Measurements from ENCODE around the gene LRRTM2. TPM values are rescaled to one million over a fixed set of nuclear protein-coding genes. Genes with fewer than 3 reads are reported as not detected.

Gene LRRTM2
- total RNA-seq, 2 donors from 2014 or later = 0.73 TPM; not detected in 1

DNA sequence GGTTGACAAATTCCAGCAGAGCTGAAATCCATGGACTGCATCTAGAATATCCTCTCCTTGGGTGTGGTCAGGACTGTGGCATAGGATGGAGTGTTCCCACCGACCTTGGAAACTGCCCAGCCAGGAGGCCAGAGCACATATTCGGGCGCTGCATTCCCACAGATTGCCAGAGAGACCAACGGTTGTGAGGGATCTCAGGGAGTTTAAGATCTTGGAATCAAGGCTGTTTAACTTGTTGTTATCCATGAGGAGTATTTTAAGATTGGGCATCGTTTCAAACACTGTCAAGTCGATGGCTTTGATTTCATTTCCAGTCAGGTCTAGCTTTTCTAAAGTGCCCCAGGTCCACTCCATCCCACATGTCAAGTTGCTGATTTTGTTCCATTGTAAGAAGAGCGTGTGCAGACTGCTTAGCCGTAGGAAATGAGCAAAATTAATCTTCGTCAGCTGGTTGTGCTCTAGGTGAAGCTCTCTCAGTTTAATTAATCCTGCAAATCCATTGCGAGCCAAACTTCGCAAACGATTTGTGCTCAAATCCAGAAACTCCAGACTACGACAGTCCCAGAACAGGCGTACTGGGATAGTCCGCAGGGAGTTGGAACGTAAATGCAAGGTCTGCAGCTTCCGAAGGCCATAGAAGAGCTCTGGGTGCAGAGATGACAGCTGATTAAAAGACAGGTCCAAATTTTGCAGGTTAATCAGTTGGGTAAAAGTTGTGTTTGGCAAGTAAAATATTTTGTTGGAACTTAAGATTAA is 1.5 kb downstream of the LRRTM2 start:
- Mint-ChIP-seq H3K36me3 (no peaks in the 10 kb centered on the region), H3K4me3 (no peak overlapping the region), H3K4me1 (ENCODE audit: low read depth in 2 of 2) (peaks cover 4 to 9% of the 10 kb centered on the region in 2 donors), H3K27ac (no peak overlapping the region), H3K27me3 (peaks cover 0 to 12% of the 10 kb centered on the region in 2 donors), H3K9me3 (no peaks in the 10 kb centered on the region)
- ATAC-seq (no peak), DNase-seq (ENCODE audit: low spot score) (no peak)

DNA sequence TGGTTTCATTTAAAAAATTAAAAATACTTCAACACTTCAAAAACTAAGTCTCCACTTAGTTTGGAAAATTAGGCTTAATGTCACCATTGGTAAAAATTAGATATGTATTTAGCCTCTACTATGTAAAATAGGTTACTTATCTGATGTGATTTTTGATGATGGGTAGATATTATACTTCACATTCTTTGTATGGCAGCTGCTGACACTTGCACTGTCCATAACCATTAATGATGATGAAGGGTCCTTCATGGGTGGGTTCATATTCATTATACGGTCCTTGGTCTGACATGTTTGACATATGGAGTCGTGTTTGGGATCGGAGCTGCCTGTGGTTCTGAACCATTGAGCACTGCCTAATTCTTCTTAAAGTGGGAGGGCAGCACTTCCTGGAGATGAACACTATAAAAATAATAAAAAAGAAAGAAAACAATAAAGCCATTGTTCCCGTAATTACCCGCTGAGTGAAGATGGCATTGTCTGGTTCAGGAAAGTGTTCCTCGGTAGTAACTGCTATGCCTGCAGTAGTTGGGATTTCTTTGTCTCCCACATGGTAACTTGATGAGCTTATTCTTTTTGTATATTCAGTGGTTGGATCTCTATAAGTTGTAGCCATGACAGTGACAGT is 2.2 kb downstream of the LRRTM2 start:
- no peak for DNase-seq (ENCODE audit: low spot score)
- H3K4me1 Mint-ChIP-seq (ENCODE audit: low read depth in 2 of 2) = peaks cover 4 to 9% of the 10 kb centered on the region in 2 donors
- no peak overlapping the region for H3K27ac Mint-ChIP-seq
- no peaks in the 10 kb centered on the region for H3K36me3 Mint-ChIP-seq
- no peak for ATAC-seq
- peaks cover 0 to 12% of the 10 kb centered on the region in 2 donors for H3K27me3 Mint-ChIP-seq
- no peak overlapping the region for H3K4me3 Mint-ChIP-seq
- no peaks in the 10 kb centered on the region for H3K9me3 Mint-ChIP-seq

DNA sequence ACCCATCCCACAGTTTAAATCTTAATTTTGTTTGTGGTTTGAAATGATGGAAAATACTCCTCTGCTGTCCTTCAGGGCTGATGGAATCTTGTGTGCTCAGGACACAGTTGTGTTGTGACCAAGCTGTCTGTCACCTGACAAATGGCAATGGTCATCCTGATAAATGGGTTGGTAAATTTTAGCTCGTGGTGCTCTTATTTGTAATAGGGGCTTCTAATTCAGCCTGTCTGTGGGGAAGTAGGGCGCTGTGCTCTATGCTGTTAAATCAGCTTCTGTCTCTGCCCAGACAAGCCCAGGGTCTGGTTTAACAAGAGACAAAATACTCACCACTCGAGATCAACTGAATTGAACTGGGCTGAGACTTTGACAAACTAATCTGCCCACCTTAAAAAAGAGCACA is 4.5 kb downstream of the LRRTM2 start:
- H3K36me3 Mint-ChIP-seq = no peaks in the 10 kb centered on the region
- peaks cover 0 to 12% of the 10 kb centered on the region in 2 donors for H3K27me3 Mint-ChIP-seq
- peaks cover 3 to 9% of the 10 kb centered on the region in 2 donors for H3K4me1 Mint-ChIP-seq (ENCODE audit: low read depth in 2 of 2)
- no peak overlapping the region for H3K27ac Mint-ChIP-seq
- ATAC-seq = no peak
- no peaks in the 10 kb centered on the region for H3K9me3 Mint-ChIP-seq
- no peak overlapping the region for H3K4me3 Mint-ChIP-seq
- DNase-seq (ENCODE audit: low spot score) = no peak

DNA sequence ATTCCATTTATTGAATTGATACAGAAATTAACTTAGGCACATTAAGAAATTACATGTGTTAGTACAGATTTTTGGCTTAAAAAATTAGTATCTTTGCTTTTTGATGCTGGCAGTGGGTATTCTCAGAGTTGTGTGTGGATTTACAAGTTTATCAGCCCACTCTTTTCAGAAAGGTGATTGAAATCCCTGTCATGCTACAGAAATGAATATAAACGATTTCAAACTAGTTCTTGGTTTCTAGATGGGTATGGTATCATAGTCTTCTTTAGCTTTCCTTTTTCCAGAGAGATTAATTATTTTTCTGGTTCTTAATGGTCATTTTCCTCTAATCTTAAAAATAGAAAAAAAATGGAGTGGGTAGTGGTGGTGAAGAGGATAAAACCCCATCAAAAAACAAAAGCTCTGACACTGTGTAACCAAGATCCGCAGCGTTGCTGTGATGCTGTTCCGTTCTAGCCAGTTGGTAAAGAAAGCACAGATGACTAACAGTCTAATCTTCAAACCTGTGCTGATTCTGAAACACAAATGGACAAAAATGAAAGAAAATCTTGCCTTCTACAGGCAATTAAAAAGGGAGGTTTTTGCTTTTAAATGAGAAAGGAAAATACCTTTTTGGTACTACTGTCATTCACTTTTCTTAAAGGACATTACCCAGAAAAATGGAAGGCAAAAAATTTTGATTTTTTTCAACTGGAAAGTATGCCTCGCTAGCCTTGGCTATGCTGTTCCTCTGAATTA is 5.2 kb downstream of the LRRTM2 start:
- Mint-ChIP-seq H3K36me3 (no peaks in the 10 kb centered on the region), H3K27me3 (peaks cover 0 to 12% of the 10 kb centered on the region in 2 donors), H3K4me1 (ENCODE audit: low read depth in 2 of 2) (peaks cover 0 to 9% of the 10 kb centered on the region in 2 donors), H3K9me3 (no peaks in the 10 kb centered on the region), H3K4me3 (no peak overlapping the region), H3K27ac (no peak overlapping the region)
- DNase-seq (ENCODE audit: low spot score) (no peak), ATAC-seq (no peak)

DNA sequence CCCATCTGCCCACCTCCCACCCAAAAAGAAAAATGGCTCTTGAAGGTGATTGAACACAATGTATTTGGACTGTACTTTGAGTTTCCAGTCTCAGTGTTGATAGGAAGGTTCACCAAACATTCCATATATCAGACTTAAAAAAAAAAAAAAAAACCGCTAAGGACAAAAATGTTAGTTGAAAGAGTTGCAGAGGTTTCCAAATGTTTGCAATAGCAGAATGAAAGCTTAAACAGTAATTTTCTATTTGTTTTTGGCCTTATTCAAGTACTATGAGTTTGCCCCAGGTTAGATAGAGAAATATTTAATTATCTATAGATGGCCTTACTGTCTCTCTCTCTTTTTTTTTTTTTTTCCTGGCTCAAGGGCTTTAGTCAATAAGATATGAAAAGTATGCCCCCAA is 6.1 kb downstream of the LRRTM2 start:
- peaks cover 0 to 12% of the 10 kb centered on the region in 2 donors for H3K27me3 Mint-ChIP-seq
- H3K36me3 Mint-ChIP-seq = peaks cover under 1% of the 10 kb centered on the region
- peaks cover 0 to 9% of the 10 kb centered on the region in 2 donors for H3K4me1 Mint-ChIP-seq (ENCODE audit: low read depth in 2 of 2)
- DNase-seq (ENCODE audit: low spot score) = no peak
- H3K4me3 Mint-ChIP-seq = no peak overlapping the region
- no peaks in the 10 kb centered on the region for H3K9me3 Mint-ChIP-seq
- H3K27ac Mint-ChIP-seq = no peak overlapping the region
- no peak for ATAC-seq

DNA sequence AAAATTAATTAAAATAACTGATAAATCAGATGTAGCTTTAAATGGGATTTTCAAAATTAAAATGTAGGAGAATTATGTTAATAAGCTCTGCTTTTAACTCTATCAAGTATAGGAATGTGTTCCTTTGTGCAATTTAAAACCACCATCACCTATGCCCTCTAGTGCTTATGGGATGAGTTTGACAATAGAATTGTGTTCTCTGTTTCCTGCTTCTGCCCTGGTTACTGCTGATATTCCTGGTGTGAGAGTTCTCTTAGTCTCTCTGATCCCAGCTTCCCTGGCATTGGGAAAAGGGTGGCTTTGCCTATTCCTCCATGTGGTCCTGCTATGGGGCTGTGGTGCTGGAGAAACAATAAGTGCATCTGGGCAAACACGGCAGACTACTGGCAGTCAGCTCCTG is 8.1 kb downstream of the LRRTM2 start:
- H3K4me3 Mint-ChIP-seq = no peak overlapping the region
- H3K4me1 Mint-ChIP-seq (ENCODE audit: low read depth in 2 of 2) = peaks cover 0 to 9% of the 10 kb centered on the region in 2 donors
- no peak overlapping the region for H3K27ac Mint-ChIP-seq
- H3K36me3 Mint-ChIP-seq = peaks cover 7% of the 10 kb centered on the region
- peaks cover 0 to 12% of the 10 kb centered on the region in 2 donors for H3K27me3 Mint-ChIP-seq
- H3K9me3 Mint-ChIP-seq = peaks cover 5% of the 10 kb centered on the region
- DNase-seq (ENCODE audit: low spot score) (no peak), ATAC-seq (no peak)

DNA sequence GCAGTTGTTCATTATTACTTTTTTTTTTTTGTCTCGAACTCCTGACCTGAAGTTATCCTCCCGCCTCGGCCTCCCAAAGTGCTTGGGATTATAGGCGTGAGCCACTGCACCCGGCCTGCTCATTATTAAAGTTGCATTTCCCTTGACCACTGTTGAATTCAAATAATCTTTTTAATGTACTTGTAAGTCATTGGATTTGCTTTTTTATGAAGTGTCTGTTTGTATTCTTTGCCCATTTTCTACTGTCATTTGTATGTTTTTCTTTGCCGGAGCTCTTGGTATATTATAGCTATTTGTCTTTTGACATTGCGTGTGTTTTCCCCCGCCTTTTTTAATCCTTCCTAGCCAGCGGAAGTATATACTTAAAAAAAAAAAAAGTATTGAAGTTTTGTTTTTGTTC is 22.0 kb downstream of the LRRTM2 start:
- Mint-ChIP-seq H3K27me3 (no peaks in the 10 kb centered on the region), H3K9me3 (no peaks in the 10 kb centered on the region), H3K36me3 (no peaks in the 10 kb centered on the region), H3K27ac (no peak overlapping the region), H3K4me3 (no peak overlapping the region), H3K4me1 (ENCODE audit: low read depth in 2 of 2) (peaks cover 4 to 17% of the 10 kb centered on the region in 2 donors)
- DNase-seq (ENCODE audit: low spot score) (no peak), ATAC-seq (no peak)

DNA sequence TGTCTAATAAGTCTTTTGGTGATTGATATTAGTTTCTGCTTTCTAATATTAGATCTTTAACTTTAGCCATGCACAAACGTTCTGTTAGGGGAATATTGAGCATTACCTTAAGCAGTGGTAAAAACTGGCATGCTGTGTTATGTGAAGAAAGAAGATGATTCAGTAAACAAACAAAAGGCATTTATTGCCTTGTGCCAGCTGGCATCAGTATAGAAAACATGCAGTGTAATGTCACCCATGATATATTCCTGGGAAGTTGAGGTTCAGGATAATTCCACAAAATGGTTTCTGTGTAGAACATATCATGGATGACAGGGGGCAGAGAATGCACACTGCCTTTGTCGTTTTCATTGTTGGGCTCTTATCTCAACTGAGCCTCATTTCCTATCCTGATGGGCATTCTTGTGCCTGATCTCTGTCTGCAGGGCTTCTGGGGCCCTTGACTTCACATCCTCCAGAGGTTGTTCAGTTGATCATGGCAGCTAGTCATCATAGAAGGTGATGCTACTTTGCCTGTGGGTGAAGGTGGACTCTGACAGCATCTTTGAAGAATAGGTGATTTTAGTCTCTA is 24.2 kb downstream of the LRRTM2 start:
- H3K4me1 Mint-ChIP-seq (ENCODE audit: low read depth in 2 of 2) = peaks cover 12 to 23% of the 10 kb centered on the region in 2 donors
- H3K9me3 Mint-ChIP-seq = no peaks in the 10 kb centered on the region
- no peaks in the 10 kb centered on the region for H3K36me3 Mint-ChIP-seq
- H3K4me3 Mint-ChIP-seq = no peak overlapping the region
- no peak for ATAC-seq
- no peak overlapping the region for H3K27ac Mint-ChIP-seq
- DNase-seq (ENCODE audit: low spot score) = no peak
- H3K27me3 Mint-ChIP-seq = no peaks in the 10 kb centered on the region

DNA sequence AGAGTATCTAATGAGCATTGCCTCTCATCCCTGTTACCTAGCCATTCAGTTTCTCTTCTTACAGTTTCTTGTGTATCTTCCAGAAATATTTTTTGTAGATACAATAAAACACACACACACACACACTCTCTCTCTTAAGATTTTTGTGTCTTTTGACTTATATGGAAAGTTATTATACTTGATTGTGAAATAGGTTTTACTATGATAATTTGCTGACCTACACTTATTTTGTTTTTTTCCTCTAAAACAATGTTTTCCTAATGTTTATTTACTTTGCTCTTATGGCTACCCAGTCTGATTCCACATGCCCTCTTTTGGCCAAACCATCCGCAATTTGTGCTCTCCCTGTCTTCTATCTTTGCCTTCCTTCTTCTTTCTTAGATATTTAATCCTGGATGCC is 25.3 kb downstream of the LRRTM2 start:
- Mint-ChIP-seq H3K36me3 (no peaks in the 10 kb centered on the region), H3K27ac (no peak overlapping the region), H3K27me3 (no peaks in the 10 kb centered on the region), H3K4me3 (no peak overlapping the region), H3K4me1 (ENCODE audit: low read depth in 2 of 2) (peaks cover 12 to 23% of the 10 kb centered on the region in 2 donors), H3K9me3 (no peaks in the 10 kb centered on the region)
- no peak for DNase-seq (ENCODE audit: low spot score)
- no peak for ATAC-seq

DNA sequence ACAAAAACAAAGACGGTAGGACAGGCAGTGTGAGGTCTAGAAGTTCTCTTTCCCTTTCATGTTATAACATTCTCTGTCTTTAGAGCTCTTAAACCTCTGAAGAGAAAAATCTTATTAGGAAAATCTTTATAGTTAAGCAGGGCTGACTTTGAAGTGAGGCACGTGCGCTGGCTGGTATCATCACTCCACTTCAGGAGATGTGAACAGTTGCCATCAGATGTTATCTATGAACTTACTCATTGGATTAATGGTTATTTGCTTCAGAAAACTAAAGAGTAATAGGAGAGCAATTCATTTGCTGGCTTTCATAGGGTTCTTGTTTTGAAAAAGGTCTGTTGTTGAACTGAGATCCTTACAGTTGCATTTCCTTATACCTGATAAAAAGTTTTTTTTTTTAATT is 25.7 kb downstream of the LRRTM2 start:
- Mint-ChIP-seq H3K27me3 (no peaks in the 10 kb centered on the region), H3K36me3 (no peaks in the 10 kb centered on the region), H3K4me1 (ENCODE audit: low read depth in 2 of 2) (peaks cover 12 to 23% of the 10 kb centered on the region in 2 donors), H3K9me3 (no peaks in the 10 kb centered on the region), H3K4me3 (no peak overlapping the region), H3K27ac (no peak overlapping the region)
- DNase-seq (ENCODE audit: low spot score) (no peak), ATAC-seq (no peak)

DNA sequence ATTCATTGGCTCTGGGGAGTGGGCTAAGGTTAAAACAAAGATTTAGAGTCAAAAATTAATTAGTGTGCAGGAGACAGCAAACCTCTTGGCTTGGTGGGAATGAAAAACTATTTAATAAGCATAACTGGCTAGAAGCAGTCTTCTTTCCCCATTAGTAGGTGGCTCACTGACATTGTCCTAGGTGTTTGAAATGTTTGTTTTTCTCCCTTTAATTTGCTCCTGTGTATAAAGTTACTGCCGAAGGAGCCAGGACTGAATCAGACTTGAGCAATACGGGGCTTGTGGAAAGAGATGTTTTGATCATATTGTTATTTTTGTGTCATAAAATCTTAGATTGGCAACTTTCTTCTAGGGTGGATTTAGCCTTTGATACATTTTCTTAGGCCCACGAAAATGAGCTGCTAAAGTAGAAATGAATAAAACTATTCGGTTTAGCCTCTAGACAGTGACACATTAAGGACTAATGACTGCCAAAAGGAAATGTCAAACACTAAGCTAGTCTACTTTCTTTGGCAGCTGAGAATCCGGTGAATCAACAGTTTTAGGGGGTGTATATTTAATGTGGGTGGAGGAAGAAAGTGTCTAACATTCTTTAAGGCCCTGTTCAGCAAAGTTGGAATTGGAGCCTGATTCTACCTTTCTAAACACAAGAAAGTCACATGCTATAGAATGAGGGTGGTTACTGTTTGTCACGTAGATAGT is 30.2 kb downstream of the LRRTM2 start:
- Mint-ChIP-seq H3K27me3 (no peaks in the 10 kb centered on the region), H3K4me1 (ENCODE audit: low read depth in 2 of 2) (peaks cover 12 to 14% of the 10 kb centered on the region in 2 donors), H3K4me3 (no peak overlapping the region), H3K27ac (no peak overlapping the region), H3K36me3 (no peaks in the 10 kb centered on the region), H3K9me3 (no peaks in the 10 kb centered on the region)
- ATAC-seq (no peak), DNase-seq (ENCODE audit: low spot score) (no peak)

DNA sequence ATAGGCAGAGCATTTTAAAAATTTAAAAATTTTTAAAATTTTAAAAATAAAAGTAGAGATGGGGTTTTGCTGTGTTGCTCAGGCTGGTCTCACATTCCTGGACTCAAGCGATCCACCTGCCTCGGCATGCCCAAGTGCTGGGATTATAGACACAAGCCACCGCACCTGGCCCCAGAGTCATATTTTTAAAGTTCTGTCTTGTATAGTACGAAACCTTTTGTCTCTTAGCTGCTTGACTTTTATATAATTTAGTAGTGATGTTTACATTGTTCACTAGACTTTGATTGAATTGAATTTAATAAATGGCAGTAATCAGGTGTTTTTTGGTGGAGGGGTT is 31.0 kb downstream of the LRRTM2 start:
- Mint-ChIP-seq H3K27ac (no peak overlapping the region), H3K4me3 (no peak overlapping the region), H3K27me3 (no peaks in the 10 kb centered on the region), H3K4me1 (ENCODE audit: low read depth in 2 of 2) (peaks cover 14 to 16% of the 10 kb centered on the region in 2 donors), H3K36me3 (no peaks in the 10 kb centered on the region), H3K9me3 (no peaks in the 10 kb centered on the region)
- ATAC-seq (no peak), DNase-seq (ENCODE audit: low spot score) (no peak)

DNA sequence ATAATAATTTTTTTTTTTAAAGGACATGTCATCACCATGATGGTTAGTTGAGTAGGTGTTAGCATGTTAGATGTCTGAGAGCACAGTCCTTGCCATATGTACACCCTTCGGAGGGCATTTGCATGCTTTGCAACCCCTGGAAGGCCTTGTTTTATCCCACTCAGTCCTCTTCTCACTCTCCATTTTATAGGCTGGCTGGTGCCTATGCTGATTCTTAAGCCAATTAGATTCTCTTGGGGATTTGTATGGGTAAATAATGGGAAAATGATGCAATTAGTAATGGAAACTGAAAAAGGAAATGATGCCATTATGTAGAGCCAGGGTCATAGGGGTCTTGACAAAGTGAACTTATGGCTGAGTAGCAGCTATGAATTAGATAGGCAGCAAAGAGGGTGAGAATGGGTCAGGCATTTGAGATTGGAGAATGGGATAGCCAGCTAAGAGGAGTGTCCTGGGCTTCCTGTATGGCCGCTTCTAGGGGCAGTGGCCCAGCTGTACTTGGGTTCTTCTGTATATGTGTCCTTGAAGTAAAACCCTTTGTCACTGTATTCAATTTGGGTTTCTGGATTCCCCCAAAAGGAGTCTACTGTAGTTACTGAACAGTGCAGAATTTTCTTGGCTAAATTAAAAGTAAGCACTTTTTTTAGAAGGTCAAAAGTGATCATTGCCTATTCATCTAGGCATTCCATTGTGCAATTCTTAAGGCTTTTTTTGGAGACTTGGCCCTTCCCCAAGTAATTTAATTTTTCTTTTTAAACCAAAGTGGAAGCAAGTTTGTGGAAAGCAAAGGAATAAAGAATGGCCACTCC is 31.6 kb downstream of the LRRTM2 start:
- Mint-ChIP-seq H3K9me3 (no peaks in the 10 kb centered on the region), H3K4me3 (no peak overlapping the region), H3K27ac (no peak overlapping the region), H3K36me3 (no peaks in the 10 kb centered on the region), H3K4me1 (ENCODE audit: low read depth in 2 of 2) (peaks cover 13 to 17% of the 10 kb centered on the region in 2 donors), H3K27me3 (no peaks in the 10 kb centered on the region)
- no peak for DNase-seq (ENCODE audit: low spot score)
- no peak for ATAC-seq

Data from natural killer cell treated with Interleukin-12 subunit alpha and Interleukin-12 subunit beta and Interleukin-15 and Interleukin-18, amount 100 ng/mL, for 72 hours (primary cell).